Measurements from ENCODE around the gene UBE2QL1. TPM values are rescaled to one million over a fixed set of nuclear protein-coding genes. Genes with fewer than 3 reads are reported as not detected.
A peak's percentile ranks its signal among the peaks of the same experiment; 100 is the strongest.

UBE2QL1 gene
- total and polyA plus RNA-seq, 2 of the 8 experiments (the other 6 are each of a cell fraction or from before 2014, with no cell fraction given) = 0.43 to 0.65 TPM

- no peak overlapping the region for H4K91ac ChIP-seq (replicated peaks; ENCODE audit: insufficient read length, low read length)
- H2AFZ ChIP-seq (ENCODE audit: low read length) = no peak overlapping the region
- H3K79me1 ChIP-seq (ENCODE audit: low read depth, low read length) = no peaks in the 10 kb centered on the region
- H3K4me2 ChIP-seq (ENCODE audit: insufficient read depth in 1 of 2, low read depth in 2 of 2, low read length in 2 of 2) = no peak overlapping the region
- no peaks in the 10 kb centered on the region for H4K20me1 ChIP-seq (replicated peaks in 1 of 2; ENCODE audit: control insufficient read depth in 1 of 2, insufficient read depth in 2 of 2, low read length in 2 of 2)
- TF ChIP-seq CHD2 (IDR thresholded peaks at IDR 0.05; ENCODE audit: low read length) = no peak
- TF ChIP-seq MAFK (IDR thresholded peaks at IDR 0.05; ENCODE audit: low read depth, low read length) = no peak
- peak; percentile 56 to 73 (median 72) for TF ChIP-seq CTCF (IDR thresholded peaks at IDR 0.05; ENCODE audit: control extremely low read depth in 1 of 3, insufficient read depth in 1 of 3, low read depth in 1 of 3, low read length in 3 of 3)
- 0 out of 2 replicates have a peak, but pooled peaks have one; percentile 23 for TF ChIP-seq TEAD4 (IDR thresholded peaks at IDR 0.05; ENCODE audit: low read depth, low read length)
- peak; percentile 74 to 78 for TF ChIP-seq RAD21 (IDR thresholded peaks at IDR 0.05 in 1 of 2, conservative IDR thresholded peaks at IDR 0.05 in 1 of 2; ENCODE audit: low read depth in 2 of 2, low read length in 2 of 2)
- no peak for TF ChIP-seq GABPA (IDR thresholded peaks at IDR 0.05; ENCODE audit: borderline replicate concordance, insufficient read depth, low read length)
- no peak overlapping the region for H3K14ac ChIP-seq (ENCODE audit: insufficient read length)
- no peak overlapping the region for H4K8ac ChIP-seq (ENCODE audit: extremely low read depth, insufficient read depth, low read length)
- H3K4me1 ChIP-seq (replicated peaks in 1 of 4; ENCODE audit: control insufficient read depth in 3 of 4, insufficient read depth in 4 of 4, low read length in 3 of 4) = no peaks in the 10 kb centered on the region
- H3K23ac ChIP-seq (ENCODE audit: insufficient read length) = no peak overlapping the region
- no peak overlapping the region for H2BK12ac ChIP-seq (ENCODE audit: low read depth, low read length)
- H2AK5ac ChIP-seq (ENCODE audit: low read depth, low read length) = no peak overlapping the region
- no peak overlapping the region for H2BK15ac ChIP-seq (ENCODE audit: low read length)
- H3K18ac ChIP-seq (ENCODE audit: extremely low read depth, low read length) = no peak overlapping the region
- H3K27me3 ChIP-seq (replicated peaks in 1 of 4; ENCODE audit: control insufficient read depth in 3 of 4, extremely low read depth in 1 of 4, insufficient read depth in 3 of 4, low read length in 3 of 4) = no peaks in the 10 kb centered on the region; a peak in 1 of 7 replicates
- no peak overlapping the region for H3K4me3 ChIP-seq (ENCODE audit: extremely low read depth in 1 of 4, insufficient read depth in 2 of 4, low read depth in 3 of 4, low read length in 4 of 4)
- no peak overlapping the region for H4K5ac ChIP-seq (ENCODE audit: insufficient read length, low read depth, low read length)
- FAIRE-seq (no peak), DNase-seq (ENCODE audit: low read depth in 1 of 2, low spot score in 2 of 2) (peak in 1 of 2 experiments; percentile 56)
- no peaks in the 10 kb centered on the region for H3K79me2 ChIP-seq (ENCODE audit: control insufficient read depth in 1 of 2, insufficient read depth in 2 of 2, low read length in 2 of 2)
- 71% methylated on average over 9 of the region's 9 CpGs; no CpG with 5 or more reads in 1 of the 2 experiments for WGBS, 2 experiments (ENCODE audit: extremely low coverage in 1 of 2, insufficient coverage in 1 of 2, insufficient read length in 1 of 2, insufficient replicate concordance in 2 of 2, low coverage in 1 of 2, low lambda C conversion rate in 2 of 2, missing lambda C conversion rate in 1 of 2)
- H3K9me3 ChIP-seq (ENCODE audit: insufficient read depth in 2 of 2, low read depth in 1 of 2, low read length in 1 of 2) = no peaks in the 10 kb centered on the region
- no peaks in the 10 kb centered on the region for H3K23me2 ChIP-seq (ENCODE audit: low read depth, low read length)
- H3K56ac ChIP-seq (replicated peaks; ENCODE audit: insufficient read length, low read depth, low read length) = no peak overlapping the region
- no peak overlapping the region for H2BK120ac ChIP-seq (replicated peaks; ENCODE audit: low read depth, low read length)
- no peak overlapping the region for H3K9ac ChIP-seq (replicated peaks in 1 of 4; ENCODE audit: extremely low read depth in 1 of 4, low read depth in 3 of 4, low read length in 3 of 4)
- POLR2A ChIA-PET (ENCODE audit: partially characterized antibody) = no interaction called here
- H2BK20ac ChIP-seq (ENCODE audit: low read length) = no peak overlapping the region
- H2BK5ac ChIP-seq (ENCODE audit: low read depth, low read length) = no peak overlapping the region
- H3K36me3 ChIP-seq (ENCODE audit: control insufficient read depth in 2 of 4, insufficient read depth in 4 of 4, low read length in 3 of 4) = no peaks in the 10 kb centered on the region
- no peak overlapping the region for H3K4ac ChIP-seq (replicated peaks; ENCODE audit: insufficient read length, low read depth, low read length)
- CTCF ChIA-PET (ENCODE audit: partially characterized antibody) = interaction anchor here (0.6 to 1.5 kb wide), 5 partner anchors 12 to 292 kb away, joined by 3 to 4 read pairs (median 4); no protein-coding TSS in a partner anchor
- no peak overlapping the region for H3K27ac ChIP-seq (ENCODE audit: low read depth, low read length)
Measured at GRCh38 chr5:6525910-6526309, 77.3 kb downstream of the UBE2QL1 start.

All from H1 (cell line).